HUES48 (cell line): ENCODE measurements around the gene NRL.

Experiments used
- H3K27ac ChIP-seq: one replicate; pipeline ENCODE4 v1.7.0; 2013; ENCODE audit warnings: low read depth, low read length, inconsistent platforms
- H3K27me3 ChIP-seq: 2 replicates; pipeline ENCODE4 v1.6.1; 2013; ENCODE audit warnings: mild to moderate bottlenecking, low read length; ENCODE audit not compliant: control insufficient read depth, insufficient read depth
- H3K36me3 ChIP-seq: 2 replicates; pipeline ENCODE4 v1.6.1; 2013; ENCODE audit warnings: low read length; ENCODE audit not compliant: control insufficient read depth, insufficient read depth
- H3K4me1 ChIP-seq: 2 replicates; pipeline ENCODE4 v1.6.1; 2013; ENCODE audit warnings: mild to moderate bottlenecking, low read length; ENCODE audit not compliant: control insufficient read depth, insufficient read depth
- H3K4me3 ChIP-seq: 2 replicates; pipeline ENCODE4 v1.5.1; 2013; ENCODE audit warnings: mild to moderate bottlenecking, low read depth, low read length
- H3K9ac ChIP-seq: 2 replicates; pipeline ENCODE4 v1.6.1; 2013; ENCODE audit warnings: mild to moderate bottlenecking, low read depth, low read length, moderate library complexity
- H3K9me3 ChIP-seq: 2 replicates; pipeline ENCODE4 v1.6.1; 2013; ENCODE audit warnings: low read length; ENCODE audit not compliant: control insufficient read depth, insufficient read depth

The NRL gene

DNA sequence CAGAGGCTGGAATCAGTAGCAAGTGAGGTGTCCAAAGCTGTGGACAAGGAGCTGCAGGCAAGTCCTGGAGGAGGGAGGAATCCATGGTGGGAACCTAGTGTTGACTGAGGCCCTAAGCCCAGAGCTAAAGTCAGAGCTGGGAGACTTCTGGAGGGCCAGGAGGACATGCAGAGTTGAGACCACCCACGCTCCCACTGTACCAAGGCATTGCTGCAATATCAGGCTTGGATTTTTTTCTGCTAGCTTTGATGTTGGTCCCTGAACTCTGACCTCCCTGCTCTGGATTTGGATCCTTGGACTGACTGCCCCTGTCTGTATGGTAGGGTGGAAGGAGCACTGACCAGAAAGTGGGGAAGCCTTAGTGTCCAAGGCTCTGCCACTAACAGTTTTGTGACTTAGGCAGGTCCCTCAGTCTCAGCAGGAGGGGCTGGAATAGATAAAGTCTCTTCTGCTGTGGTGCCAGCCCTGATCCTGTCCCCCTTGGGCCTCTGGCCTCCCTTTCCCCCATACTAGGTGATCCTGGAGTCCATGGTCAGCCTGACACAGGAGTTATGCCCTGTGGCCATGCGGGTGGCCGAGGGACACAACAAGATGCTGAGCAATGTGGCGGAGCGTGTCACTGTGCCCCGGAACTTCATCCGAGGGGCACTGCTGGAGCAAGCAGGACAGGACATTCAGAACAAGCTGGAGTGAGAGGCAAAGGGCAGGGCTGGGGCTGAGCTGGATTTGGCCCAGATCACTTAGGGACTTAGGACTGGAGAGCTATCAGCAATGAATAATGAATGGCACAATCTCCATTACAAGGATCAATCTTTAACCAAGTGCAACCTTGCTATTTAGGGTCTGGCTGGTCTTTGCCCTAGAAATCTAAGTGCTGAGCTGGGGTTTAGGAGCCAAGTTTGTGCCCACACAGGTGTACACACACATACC is 53.5 kb downstream of the NRL start:
- Histone ChIP-seq H3K4me1 (no peaks in the 10 kb centered on the region), H3K27ac (no peak overlapping the region), H3K4me3 (no peak overlapping the region), H3K27me3 (no peaks in the 10 kb centered on the region), H3K9me3 (no peaks in the 10 kb centered on the region), H3K9ac (no peak overlapping the region), H3K36me3 (peaks cover 13% of the 10 kb centered on the region; the same call in 1 of the 2 replicates)

DNA sequence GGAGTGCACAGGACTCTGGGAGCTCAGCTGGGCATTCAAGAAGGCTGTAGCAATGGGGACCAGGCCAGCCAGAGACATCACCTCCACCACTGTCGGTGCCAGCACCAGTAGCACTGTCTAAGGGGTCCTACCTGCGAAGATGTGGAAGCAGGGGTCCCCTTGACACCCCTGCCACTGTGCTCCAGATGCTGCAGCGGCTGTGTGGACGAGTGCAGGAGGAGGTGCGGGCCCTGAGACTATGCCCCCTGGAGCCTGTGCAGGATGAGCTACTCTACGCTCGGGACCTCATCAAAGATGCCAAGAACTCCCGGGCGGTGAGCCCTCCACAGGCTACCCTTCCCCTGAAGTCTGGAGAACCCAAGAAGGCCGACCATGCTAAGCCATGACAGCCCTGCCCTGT is 54.3 kb downstream of the NRL start:
- Histone ChIP-seq H3K9ac (no peak overlapping the region), H3K27ac (no peak overlapping the region), H3K9me3 (no peaks in the 10 kb centered on the region), H3K27me3 (no peaks in the 10 kb centered on the region), H3K4me1 (no peaks in the 10 kb centered on the region), H3K4me3 (no peak overlapping the region), H3K36me3 (peaks cover 13% of the 10 kb centered on the region; the same call in 1 of the 2 replicates)

DNA sequence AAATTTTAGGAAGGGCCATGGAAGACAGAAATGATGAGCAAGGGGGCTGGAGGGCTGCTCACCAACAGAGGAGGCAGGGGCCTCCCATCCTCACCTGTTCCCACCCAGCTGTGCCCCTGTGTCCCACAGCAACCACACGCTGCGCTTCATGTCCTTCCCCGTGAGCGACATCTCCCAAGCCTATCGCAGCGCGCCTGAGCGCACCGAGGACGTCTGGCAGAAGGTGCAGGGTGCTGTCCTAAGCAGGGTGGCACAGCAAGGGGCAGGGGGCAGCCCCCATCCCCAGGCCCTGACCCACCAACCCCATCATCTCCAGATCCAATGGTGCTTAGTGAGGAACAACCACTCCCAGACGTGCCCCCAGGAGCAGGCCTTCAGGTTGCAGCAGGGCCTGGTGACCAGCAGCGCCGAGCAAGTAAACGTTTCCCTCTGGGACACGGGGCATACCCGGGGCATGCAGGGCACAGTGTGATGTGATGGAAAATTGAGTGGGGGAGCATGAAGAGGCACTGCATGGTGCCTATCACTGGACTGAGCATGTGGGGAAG is 54.8 kb downstream of the NRL start:
- peaks cover 13% of the 10 kb centered on the region; the same call in 1 of the 2 replicates for H3K36me3 ChIP-seq
- H3K4me1 ChIP-seq = no peaks in the 10 kb centered on the region
- no peak overlapping the region for H3K4me3 ChIP-seq
- no peak overlapping the region for H3K9ac ChIP-seq
- H3K27ac ChIP-seq = no peak overlapping the region
- no peaks in the 10 kb centered on the region for H3K27me3 ChIP-seq
- no peaks in the 10 kb centered on the region for H3K9me3 ChIP-seq

DNA sequence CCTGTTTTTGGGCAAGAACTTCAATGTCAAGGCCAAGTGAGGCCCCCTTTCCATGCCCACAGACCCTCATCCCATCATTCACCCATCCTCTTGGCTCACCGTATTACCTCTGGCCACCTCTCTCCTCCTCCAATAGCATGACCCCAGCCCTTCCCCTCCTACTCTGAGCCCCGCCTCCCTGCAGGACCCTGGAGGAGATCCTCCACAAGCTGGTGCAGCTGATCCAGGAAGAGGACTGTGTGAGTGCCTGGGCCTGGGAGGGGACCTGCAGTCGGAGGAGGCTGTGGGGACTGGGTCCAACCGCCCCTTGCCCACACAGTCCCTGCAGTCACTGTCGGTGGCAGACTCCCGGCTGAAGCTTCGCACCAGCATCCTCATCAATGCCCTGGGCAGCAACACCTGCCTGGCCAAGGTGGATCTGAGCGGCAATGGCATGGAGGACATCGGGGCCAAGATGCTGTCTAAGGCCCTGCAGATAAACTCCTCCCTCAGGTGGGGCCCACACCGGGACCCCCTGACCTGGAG is 55.7 kb downstream of the NRL start:
- no peak overlapping the region for H3K4me3 ChIP-seq
- H3K4me1 ChIP-seq = no peaks in the 10 kb centered on the region
- H3K36me3 ChIP-seq = peaks cover 16% of the 10 kb centered on the region; the same call in 1 of the 2 replicates
- H3K9me3 ChIP-seq = no peaks in the 10 kb centered on the region
- H3K27ac ChIP-seq = no peak overlapping the region
- H3K27me3 ChIP-seq = no peaks in the 10 kb centered on the region
- H3K9ac ChIP-seq = no peak overlapping the region

DNA sequence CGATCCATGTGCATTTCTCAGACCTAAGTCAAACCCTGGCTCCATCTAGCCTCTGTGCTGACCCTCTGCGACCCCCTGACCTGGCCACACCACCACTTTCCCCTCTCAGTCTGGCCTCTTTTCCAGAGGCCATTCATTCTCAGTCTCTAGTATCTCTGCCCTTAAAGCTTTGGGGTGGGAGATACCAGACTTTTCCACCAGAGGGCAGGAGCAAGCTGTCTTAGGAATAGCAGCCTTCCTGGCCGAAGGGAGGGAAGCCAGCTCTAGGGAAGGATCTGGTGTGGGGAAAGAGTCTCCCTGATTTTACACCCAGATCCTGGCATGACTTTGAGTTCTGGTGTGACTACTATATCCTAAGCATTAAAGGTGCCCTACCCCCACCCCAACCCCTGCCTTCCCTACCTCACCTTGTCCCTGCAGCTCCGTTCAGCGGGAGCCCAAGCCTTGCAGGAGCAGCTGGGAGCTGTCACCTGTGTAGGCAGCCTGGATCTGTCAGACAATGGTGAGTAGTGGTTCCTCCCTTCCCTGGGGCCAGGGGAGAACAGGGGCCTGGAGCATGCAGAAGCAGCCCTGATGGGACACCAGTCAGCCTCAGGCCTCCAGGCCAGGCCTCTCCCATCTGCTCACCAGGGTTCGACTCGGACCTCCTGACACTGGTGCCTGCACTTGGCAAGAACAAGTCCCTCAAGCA is 56.3 kb downstream of the NRL start:
- H3K9me3 ChIP-seq = no peaks in the 10 kb centered on the region
- peaks cover 16% of the 10 kb centered on the region; the same call in 1 of the 2 replicates for H3K36me3 ChIP-seq
- no peaks in the 10 kb centered on the region for H3K27me3 ChIP-seq
- H3K9ac ChIP-seq = no peak overlapping the region
- no peak overlapping the region for H3K27ac ChIP-seq
- H3K4me1 ChIP-seq = no peaks in the 10 kb centered on the region
- no peak overlapping the region for H3K4me3 ChIP-seq

DNA sequence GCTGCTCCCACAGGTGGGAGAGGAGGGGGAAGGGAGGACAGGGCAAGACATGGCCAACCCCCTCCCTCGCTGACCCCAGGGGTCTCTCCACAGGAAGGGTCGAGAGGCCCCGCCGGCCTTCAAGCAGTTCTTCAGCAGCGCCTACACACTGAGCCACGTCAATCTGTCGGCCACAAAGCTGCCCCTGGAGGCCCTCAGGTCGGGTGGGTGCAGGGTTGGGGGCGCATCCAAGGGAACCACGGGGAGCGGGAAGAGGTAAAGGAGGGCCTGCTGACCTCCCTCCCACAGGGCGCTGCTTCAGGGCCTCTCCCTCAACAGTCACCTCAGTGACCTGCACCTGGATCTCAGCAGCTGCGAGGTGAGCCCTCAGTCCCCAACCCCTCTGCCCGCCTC is 56.9 kb downstream of the NRL start:
- H3K27ac ChIP-seq = no peak overlapping the region
- no peak overlapping the region for H3K4me3 ChIP-seq
- no peaks in the 10 kb centered on the region for H3K4me1 ChIP-seq
- no peaks in the 10 kb centered on the region for H3K27me3 ChIP-seq
- H3K9me3 ChIP-seq = no peaks in the 10 kb centered on the region
- no peak overlapping the region for H3K9ac ChIP-seq
- peaks cover 16% of the 10 kb centered on the region; the same call in 1 of the 2 replicates for H3K36me3 ChIP-seq

DNA sequence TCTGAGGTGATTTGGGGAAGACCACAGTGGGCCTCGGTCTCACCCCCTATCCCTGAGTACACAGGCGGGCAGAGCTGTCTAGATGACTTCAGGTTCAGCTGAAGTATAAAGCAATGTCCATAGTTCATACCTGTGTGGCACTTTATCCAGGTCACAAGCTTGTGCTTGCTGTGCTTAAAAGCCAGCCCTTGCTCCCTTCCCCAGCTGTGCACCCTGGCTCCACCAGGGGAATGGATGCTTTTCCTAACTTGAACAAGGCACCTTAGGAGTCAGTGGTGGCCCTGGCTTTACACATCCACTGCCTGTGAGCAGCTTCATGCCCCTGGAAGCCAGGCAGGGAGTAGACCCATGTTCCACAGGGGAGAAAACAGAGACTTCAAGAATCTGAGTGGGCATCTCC is 57.5 kb downstream of the NRL start:
- H3K4me3 ChIP-seq = no peak overlapping the region
- H3K9ac ChIP-seq = no peak overlapping the region

DNA sequence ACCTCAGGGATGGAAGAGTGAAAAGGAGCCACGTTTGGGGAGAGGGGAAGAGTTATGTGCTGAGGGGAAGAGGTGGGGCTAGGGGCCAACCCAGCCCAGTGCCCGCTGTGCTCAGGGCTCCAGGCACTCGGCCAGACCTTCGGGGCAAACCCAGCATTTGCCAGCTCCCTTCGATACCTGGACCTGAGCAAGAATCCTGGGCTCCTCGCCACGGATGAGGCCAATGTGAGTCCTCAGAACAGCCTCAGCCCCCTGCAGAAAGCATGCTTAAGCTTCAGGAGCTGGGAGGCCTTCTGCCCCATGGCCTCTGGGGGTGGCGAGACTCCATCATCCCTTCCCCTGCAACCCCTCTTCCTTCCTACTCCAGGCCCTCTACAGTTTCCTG is 58.0 kb downstream of the NRL start:
- Histone ChIP-seq H3K4me1 (no peaks in the 10 kb centered on the region), H3K27me3 (no peaks in the 10 kb centered on the region), H3K4me3 (no peak overlapping the region), H3K27ac (no peak overlapping the region), H3K9ac (no peak overlapping the region), H3K36me3 (peaks cover 16% of the 10 kb centered on the region; the same call in 1 of the 2 replicates), H3K9me3 (no peaks in the 10 kb centered on the region)

More for the DNA sequence above, 57.5 kb downstream of the NRL start:
- no peaks in the 10 kb centered on the region for H3K4me1 ChIP-seq
- no peak overlapping the region for H3K27ac ChIP-seq
- no peaks in the 10 kb centered on the region for H3K9me3 ChIP-seq
- H3K27me3 ChIP-seq = no peaks in the 10 kb centered on the region
- H3K36me3 ChIP-seq = peaks cover 16% of the 10 kb centered on the region; the same call in 1 of the 2 replicates

DNA sequence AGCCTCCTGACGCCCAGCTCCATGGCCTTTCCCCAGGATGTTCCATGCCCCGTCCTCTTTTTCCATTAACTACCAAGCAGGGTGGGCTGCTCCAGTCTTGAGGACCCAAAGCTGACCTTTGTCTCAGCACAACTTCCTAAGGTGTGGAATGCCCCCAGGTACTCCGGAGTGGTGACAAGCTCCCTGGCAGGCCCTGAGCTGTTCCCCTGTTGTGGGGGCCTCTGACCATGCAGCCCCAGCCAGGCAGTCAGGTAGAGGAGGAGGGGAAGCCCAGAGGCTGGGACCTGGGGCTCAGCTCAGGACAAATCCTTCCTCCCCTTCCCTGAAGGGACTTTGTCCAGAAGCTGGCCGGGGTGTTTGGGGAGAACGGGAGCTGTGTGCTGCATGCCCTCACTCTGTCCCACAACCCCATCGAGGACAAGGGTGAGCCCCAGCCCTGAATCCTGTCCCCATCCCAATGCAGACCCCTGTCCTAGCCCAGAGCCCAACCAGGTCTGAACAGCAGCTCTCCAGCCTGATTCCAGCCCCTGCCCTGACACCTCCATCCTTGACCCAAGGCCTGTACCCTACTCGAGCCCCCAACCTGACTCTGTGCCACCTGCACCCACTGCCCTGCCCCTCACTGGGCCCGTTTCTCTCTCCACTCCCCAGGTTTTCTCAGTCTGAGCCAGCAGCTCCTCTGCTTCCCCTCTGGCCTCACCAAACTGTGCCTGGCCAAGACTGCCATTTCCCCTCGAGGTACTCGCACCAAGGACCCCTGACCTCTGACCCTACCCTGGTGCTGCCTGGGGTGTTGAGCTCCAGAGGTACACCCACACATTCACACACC is 58.6 kb downstream of the NRL start:
- Histone ChIP-seq H3K9ac (no peak overlapping the region), H3K4me3 (no peak overlapping the region), H3K27ac (no peak overlapping the region), H3K4me1 (peaks cover 3% of the 10 kb centered on the region; the same call in 1 of the 2 replicates), H3K27me3 (no peaks in the 10 kb centered on the region), H3K36me3 (peaks cover 14% of the 10 kb centered on the region; the same call in 1 of the 2 replicates), H3K9me3 (no peaks in the 10 kb centered on the region)

DNA sequence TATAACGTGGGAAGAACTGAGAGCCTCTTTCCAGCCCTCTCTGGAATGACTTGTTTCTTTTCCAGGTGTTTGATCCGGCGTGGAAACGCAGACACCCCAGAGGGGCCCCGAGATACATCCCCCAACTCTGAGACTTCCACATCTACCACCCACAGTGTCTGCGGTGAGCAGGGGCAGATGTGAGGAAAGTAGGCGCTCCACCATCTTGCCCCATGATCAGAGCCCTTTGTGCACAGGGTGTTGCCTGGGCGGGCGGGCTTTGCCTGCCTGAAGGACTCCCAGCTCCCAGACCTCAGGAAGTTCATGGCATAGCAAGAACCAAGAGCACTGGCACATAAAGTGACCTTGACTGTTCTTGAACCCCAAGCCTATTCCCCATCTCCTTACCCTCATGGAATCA is 60.1 kb downstream of the NRL start:
- Histone ChIP-seq H3K4me3 (no peak overlapping the region), H3K27ac (no peak overlapping the region), H3K36me3 (peaks cover 3% of the 10 kb centered on the region; the same call in 1 of the 2 replicates), H3K9me3 (no peaks in the 10 kb centered on the region), H3K27me3 (no peaks in the 10 kb centered on the region), H3K4me1 (peaks cover 4% of the 10 kb centered on the region; the same call in 1 of the 2 replicates), H3K9ac (no peak overlapping the region)
